ENCODE results near the gene MYRFL. TPM values are rescaled to one million over a fixed set of nuclear protein-coding genes. Genes with fewer than 3 reads are reported as not detected.
"Not testable (repeated sequence)": the region's sequence is repeated elsewhere in the genome, so short reads cannot be mapped to it uniquely, and the experiment has no call there.

MYRFL gene
- total RNA-seq, 1 experiment from 2014 or later: not detected

DNA sequence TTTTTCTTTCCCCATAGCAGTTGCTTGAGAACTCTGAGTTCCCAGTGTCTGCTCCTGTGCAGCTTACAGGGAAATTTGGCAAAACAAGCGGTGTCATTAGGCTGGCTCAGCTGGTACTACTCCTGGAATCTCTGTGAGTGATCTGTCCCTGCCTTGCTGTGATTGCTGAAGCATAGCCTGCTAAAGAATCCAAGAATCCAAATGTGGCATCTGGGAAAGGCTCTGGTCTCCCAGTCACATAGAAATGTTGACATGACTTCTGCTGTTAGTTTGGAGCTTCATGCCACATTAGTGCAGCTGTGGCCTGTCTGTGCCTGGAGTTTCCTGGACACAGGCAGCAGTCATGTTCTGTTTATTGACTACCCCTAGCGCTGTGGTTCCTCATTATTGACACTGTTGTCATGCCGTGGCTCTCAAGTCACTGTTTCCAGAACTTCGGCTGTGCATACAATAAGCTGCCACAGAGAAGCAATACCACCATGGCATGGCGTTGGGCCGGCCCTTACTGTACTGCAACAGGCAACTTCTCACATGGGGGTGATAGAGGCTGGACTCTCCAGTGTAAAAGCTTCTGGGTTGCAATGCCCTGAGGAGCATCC is 166.8 kb downstream of the MYRFL start:
- DNase-seq (ENCODE audit: low read depth, low spot score): no peak
- in situ Hi-C loops (cut with HindIII; ENCODE audit: low pct_unique_long_range_greater_than_20kb, low sequenced_read_pairs): no loop called here

DNA sequence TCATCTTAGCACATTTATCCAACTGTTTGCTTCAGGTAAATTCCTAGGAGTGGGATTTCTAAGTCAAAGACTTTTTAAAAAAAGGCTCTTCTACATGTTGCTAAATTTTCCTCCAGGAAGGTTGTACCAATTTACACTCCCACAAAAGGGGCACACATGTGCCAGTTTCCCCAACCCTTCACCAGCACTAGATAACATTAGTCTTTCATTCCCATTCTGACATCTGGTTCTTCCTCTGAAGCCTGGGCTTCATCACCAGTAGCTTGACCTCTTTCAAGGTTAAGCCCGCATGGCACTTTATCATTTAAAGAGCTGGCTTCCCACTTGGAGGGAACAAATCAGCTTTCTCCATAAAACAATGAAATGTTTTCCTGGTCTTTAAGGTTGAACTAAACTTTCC is 168.4 kb downstream of the MYRFL start:
- no peak for DNase-seq (ENCODE audit: low read depth, low spot score)
- in situ Hi-C loops (cut with HindIII; ENCODE audit: low pct_unique_long_range_greater_than_20kb, low sequenced_read_pairs): no loop called here

DNA sequence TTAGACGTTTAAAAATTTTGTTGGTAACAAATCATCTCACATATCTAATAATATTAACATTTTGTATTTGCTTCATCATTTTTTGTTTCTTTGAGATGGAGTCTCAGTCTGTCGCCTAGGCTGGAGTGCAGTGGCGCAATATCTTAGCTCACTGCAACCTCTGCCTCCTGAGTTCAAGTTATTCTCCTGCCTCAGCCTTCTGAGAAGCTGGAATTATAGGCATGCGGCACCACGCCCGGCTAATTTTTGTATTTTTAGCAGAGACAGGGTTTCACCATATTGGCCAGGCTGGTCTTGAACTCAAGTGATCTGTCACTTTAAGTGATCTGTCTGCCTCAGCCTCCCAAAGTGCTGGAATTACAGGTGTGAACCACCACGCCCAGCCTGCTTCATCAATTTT is 169.1 kb downstream of the MYRFL start:
- in situ Hi-C loops (cut with HindIII; ENCODE audit: low pct_unique_long_range_greater_than_20kb, low sequenced_read_pairs); DNase-seq (ENCODE audit: low read depth, low spot score): not testable (repeated sequence)

DNA sequence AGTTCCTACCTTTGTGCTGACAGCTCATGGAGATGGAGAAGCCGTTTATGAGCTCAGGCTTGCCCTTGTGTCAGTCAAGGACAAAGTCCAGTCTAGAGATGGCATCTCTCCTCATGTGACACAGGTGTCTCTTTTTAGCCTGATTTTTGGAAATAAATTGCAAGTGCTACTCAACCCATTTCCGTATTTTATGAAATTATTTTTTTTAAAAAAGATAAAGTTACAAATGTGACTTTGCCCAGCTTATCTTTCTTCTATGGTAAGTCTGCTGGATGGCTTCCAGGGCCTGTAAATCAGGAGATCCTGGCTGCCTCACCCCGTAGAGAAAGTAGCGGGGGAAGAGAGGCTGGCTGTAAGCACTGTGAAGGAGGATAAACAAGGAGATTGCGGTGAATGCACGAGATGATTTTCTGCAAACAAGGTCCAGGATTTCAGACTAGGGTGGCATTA is 169.7 kb downstream of the MYRFL start:
- in situ Hi-C loops (cut with HindIII; ENCODE audit: low pct_unique_long_range_greater_than_20kb, low sequenced_read_pairs): no loop called here
- no peak for DNase-seq (ENCODE audit: low read depth, low spot score)

DNA sequence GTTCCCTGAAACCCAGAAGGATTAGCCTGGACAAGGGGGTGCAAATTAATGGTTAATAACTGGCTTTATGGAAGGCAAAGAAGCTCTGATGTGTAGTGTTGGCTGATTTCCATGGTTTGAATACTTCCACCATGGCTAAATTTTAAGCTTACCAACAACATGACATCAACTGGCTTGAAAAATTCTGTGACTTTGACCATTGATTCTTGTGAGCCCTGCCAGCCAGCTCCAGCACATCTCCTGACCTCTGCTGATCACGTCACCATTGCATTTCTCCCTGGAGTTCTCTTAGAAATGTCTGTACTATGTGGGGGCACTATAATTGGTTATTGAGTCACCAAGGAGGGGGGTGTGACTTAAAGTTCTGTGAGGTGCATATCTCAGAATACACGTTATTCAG is 171.2 kb downstream of the MYRFL start:
- no peak for DNase-seq (ENCODE audit: low read depth, low spot score)
- in situ Hi-C loops (cut with HindIII; ENCODE audit: low pct_unique_long_range_greater_than_20kb, low sequenced_read_pairs): no loop called here

DNA sequence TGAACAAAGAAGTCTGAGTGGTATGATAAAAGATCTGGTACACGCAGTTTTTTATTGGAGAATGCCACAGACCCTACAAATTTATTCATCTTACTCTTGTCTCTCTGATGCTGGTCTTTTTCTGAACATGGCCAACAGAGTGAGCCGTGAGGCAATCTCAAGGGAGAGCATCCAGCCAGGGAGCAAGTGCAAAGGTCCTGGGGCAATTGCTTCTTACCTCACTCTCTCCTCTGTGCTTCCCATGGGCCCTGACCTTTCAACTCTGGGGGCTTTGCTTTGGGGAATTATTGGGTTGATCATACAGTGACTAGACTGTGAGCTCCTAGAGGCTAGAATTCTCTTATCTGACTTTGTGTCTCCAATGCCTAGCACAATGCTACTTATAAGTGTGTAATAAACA is 171.7 kb downstream of the MYRFL start:
- in situ Hi-C loops (cut with HindIII; ENCODE audit: low pct_unique_long_range_greater_than_20kb, low sequenced_read_pairs): no loop called here
- DNase-seq (ENCODE audit: low read depth, low spot score): no peak

DNA sequence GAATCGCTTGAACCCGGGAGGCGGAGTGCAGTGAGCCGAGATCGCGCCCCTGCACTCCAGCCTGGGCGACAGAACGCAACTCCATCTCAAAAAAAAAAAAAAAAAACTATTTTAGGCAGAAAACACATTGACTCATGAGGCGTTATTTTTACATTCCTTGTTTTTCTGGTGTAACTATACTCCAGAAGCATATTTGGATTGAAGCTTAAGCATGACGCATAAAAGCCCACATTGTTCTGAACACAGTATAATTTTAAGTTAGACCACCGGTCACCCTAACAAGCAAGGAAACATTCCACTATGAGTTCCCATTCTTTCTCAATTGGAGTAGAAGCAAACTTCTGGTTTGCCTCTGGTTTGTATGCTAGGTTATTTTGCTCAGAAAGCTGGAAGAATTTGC is 173.0 kb downstream of the MYRFL start:
- DNase-seq (ENCODE audit: low read depth, low spot score): no peak
- in situ Hi-C loops (cut with HindIII; ENCODE audit: low pct_unique_long_range_greater_than_20kb, low sequenced_read_pairs): no loop called here

DNA sequence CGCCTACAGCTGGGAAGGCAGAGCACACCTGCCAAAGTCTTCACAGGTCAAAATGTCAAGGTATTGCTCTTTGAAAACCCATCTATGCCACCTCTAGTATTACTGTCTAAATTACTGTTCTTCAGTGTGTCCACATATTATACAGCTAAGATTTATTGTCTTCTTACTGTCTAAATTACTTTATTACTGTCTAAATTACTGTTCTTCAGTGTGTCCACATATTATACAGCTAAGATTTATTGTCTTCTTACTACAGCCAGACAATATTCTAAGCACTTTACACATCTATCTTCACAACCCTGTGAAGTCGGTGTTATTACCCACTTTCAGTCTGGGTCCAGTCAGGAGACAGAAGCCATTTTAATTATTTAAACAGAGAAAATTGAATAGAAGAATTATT is 173.9 kb downstream of the MYRFL start:
- in situ Hi-C loops (cut with HindIII; ENCODE audit: low pct_unique_long_range_greater_than_20kb, low sequenced_read_pairs): no loop called here
- DNase-seq (ENCODE audit: low read depth, low spot score): no peak

DNA sequence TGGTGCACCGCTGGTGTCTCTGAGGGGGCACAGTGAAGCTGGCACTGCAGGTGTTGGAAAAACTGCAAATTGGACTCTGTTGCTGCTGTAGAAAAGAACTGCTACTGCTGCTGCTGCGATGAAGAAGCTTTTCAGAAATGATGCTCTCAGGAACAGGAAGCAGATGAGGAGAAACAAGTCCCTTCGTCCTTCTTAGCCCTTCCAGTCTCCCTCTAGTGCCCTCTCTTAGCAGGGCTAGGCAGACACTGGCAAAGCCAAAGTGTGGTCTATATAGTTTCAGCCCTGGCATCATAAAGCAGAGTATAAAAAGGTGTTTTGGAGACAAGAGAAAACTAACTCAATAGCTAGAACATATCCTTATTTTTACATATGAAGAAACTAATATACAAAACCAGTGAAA is 174.5 kb downstream of the MYRFL start:
- DNase-seq (ENCODE audit: low read depth, low spot score): peak; percentile 14
- in situ Hi-C loops (cut with HindIII; ENCODE audit: low pct_unique_long_range_greater_than_20kb, low sequenced_read_pairs): no loop called here

DNA sequence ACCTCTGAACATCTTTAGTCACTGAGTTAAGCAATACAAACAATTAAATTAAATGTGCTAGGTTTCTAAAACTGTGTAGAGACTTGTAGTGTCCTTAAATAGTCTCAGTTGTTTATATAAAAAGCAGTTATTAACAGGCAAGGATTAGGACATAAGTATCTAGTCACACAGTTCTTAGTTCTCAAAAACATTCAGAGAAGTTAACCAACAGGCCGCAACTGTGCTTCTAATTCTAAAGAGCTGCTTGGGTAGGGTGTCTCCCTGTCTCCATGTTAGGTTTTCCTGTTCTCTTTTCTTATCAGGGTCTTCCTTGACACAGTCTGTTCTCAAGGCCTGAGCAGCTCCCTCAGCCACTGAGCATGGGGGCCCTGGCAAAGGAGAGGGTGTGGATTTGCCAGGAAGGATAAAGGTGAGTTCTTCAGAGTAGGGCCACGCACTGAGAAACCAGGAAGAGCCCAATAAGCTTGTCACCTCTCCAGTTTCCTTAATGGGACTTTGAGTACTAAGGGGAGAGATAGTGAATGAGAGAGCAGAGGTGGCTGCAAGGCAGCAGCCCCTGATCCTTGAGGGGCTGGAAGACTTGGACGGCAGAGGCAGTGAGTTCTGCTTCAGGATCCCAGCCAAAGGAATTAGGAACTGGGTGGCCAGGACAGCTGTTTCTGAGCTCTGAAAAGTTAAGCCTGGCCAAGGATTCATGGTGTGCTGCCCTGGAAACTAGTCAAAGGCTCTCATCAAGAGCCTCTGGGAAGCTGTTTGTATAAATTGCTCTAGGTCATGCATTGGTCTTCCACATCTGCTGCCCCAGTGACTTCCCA is 177.3 kb downstream of the MYRFL start:
- in situ Hi-C loops (cut with HindIII; ENCODE audit: low pct_unique_long_range_greater_than_20kb, low sequenced_read_pairs): no loop called here
- DNase-seq (ENCODE audit: low read depth, low spot score): no peak

DNA sequence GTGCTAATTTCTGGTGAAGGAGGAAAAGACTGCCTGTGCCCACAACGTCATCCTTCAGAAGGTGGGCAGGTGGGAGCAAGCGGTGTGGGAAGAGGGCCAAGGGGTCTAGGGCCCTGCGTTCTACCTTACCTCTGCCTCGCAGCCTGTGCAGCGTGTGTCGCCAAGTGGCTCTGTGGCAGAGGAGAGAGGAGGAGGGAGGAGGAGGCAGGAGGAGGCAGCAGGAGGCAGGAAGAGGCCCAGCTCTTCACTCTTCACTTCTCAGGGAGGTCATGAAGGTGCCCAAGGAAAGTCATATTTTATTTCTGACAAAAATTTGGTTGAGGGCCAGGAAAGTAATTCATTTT is 177.9 kb downstream of the MYRFL start:
- DNase-seq (ENCODE audit: low read depth, low spot score): no peak
- in situ Hi-C loops (cut with HindIII; ENCODE audit: low pct_unique_long_range_greater_than_20kb, low sequenced_read_pairs): no loop called here

DNA sequence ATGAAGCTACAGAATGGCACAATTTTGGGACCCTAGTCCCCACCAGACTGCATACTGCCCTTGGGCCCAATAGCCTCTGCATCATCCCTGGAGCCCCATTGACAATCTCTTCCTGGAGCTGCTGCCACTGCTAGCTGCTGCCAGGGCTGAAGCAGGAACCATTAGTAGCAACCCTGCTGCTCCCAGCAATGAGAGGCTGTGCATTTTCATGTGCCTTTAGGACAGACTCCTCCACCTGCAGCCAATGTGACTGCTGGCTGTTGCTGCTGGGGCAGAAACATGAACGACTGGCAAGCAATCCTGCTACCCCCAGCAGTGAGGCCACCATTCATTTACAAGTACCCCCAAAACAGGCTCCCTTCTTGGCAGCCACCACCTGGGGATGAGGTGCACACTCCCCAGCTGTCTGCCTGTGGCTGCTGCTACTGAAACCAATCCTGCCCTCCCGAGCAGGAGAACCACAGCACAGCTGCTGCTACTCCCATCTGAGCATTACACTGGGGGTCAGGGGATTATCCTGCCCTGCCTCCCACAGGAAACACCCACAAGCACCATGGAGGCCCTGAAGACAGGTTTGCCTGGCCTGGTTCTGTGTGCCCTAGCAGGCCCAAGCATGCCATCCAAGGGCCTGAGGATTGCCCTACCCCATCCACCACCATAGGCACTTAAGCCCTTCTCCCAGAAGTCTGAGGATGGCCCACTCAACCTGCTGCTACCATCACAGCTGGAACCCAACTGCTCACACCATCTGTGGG is 181.0 kb downstream of the MYRFL start:
- in situ Hi-C loops (cut with HindIII; ENCODE audit: low pct_unique_long_range_greater_than_20kb, low sequenced_read_pairs): no loop called here
- DNase-seq (ENCODE audit: low read depth, low spot score): no peak

DNA sequence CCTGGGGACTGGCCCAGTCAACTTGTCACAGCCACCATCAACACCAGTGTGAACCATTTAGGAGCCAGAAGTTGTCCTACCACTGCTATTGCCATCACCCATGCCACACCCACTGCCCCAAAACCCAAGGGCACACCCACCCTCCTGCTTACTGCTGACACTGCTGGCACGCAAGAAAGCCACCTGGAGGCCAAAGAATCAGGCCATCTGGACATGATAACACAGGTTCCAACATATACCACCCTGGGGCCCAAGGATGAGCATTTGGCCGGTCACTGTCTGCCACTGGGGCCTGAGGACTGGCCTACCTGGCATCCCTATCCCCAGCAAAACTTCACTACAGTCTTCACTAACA is 181.6 kb downstream of the MYRFL start:
- no peak for DNase-seq (ENCODE audit: low read depth, low spot score)
- in situ Hi-C loops (cut with HindIII; ENCODE audit: low pct_unique_long_range_greater_than_20kb, low sequenced_read_pairs): no loop called here

DNA sequence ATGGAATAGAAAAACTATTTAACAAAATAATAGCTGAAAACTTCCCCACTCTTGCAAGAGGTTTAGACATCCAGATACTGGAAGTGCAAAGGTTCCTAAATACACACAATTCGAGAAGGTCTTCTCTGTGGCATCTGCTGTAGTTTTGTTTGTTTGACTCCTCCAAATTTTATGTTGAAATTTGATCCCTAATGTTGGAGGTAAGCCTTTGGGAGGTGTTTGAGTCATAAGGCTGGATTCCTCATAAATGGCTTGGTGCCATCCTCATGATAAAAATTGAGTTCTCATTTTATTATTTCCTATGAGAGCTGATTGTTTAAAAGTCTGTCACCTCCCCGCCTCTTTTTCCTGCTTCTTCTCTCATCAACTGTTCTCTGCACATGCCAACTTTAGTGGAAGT is 182.7 kb downstream of the MYRFL start:
- in situ Hi-C loops (cut with HindIII; ENCODE audit: low pct_unique_long_range_greater_than_20kb, low sequenced_read_pairs): no loop called here
- no peak for DNase-seq (ENCODE audit: low read depth, low spot score)

Other genes with a start within 250 kb of the MYRFL start
- gene CCT2, start 239.8 kb upstream of the MYRFL start, total RNA-seq (2014; rRNA removed; shearing (Covaris generic)): 474 and 489 TPM in 2 replicates
- gene LRRC10, start 214.3 kb upstream of the MYRFL start, total RNA-seq (2014; rRNA removed; shearing (Covaris generic)): not detected in 2 replicates
- gene BEST3, start 125.9 kb upstream of the MYRFL start, total RNA-seq (2014; rRNA removed; shearing (Covaris generic)): not detected in 2 replicates
- 16.5 and 18.8 TPM in 2 replicates for gene RAB3IP, start 86.4 kb upstream of the MYRFL start, total RNA-seq (2014; rRNA removed; shearing (Covaris generic))

Data from SK-MEL-5 (cell line).